Motor neuron (in vitro differentiated cells): ENCODE results near the gene OR2B6. TPM values are rescaled to one million over a fixed set of nuclear protein-coding genes. Genes with fewer than 3 reads are reported as not detected.
"Not testable (repeated sequence)": the region's sequence is repeated elsewhere in the genome, so short reads cannot be mapped to it uniquely, and the experiment has no call there.

Source experiments
- ATAC-seq, 8 experiments: fragments of 200-7000 bp; cut with Tn5 transposase; replicated peaks in 6 of 8; 2 replicates each; pipeline ENCODE4 v1.8.0; 2021; ENCODE audit warnings: mild to moderate bottlenecking in 8 of 8, moderate library complexity in 8 of 8
- H3K27ac ChIP-seq, 2 donors: fragments of 250-450 bp; sonication (Bioruptor Pico); 2 replicates each; pipeline ENCODE4 v1.9.0; 2021; ENCODE audit warnings: antibody characterized with exemption in 2 of 2, mild to moderate bottlenecking in 2 of 2, moderate library complexity in 1 of 2
- H3K4me1 ChIP-seq, 2 donors: fragments of 250-450 bp; sonication (Bioruptor Pico); replicated peaks in 1 of 2; 2 replicates each; pipeline ENCODE4 v1.6.1; 2021; ENCODE audit warnings: antibody characterized with exemption in 2 of 2, mild to moderate bottlenecking in 2 of 2, moderate library complexity in 1 of 2
- H3K4me3 ChIP-seq, 5 donors: fragments of 250-450 bp; sonication (Bioruptor Pico); 2 replicates each; pipeline ENCODE4 v1.9.0; 2021; ENCODE audit warnings: antibody characterized with exemption in 5 of 5, mild to moderate bottlenecking in 5 of 5, moderate library complexity in 4 of 5
- WGBS, 10 experiments: fragments of 450-650 bp; shearing (Covaris generic); methylation state at CpG; one replicate each; pipeline ENCODE4 v1.0.0; 2022; 5-methylcytosine and 5-hydroxymethylcytosine counted together
- in situ Hi-C, 9 experiments: fragments of 400-800 bp; cut with MboI; loops; one replicate each; pipeline ENCODE4 v1.15.0; 2021; ENCODE audit warnings: low sequenced_read_pairs in 9 of 9, low pct_unique_long_range_greater_than_20kb in 2 of 9; ENCODE audit not compliant: unreplicated experiment in 9 of 9
- total RNA-seq, 8 experiments: library from RNA; unstranded; fragments of 300-600 nt; gene quantifications; 2 replicates each; pipeline versions ENCODE4 v1.2.3 to v1.2.4, GENCODE V29; 2022

The OR2B6 gene
- under 1 TPM in 3 of 8 experiments, not detected in 5; 0.29 to 0.81 (median 0.33) TPM for total RNA-seq

DNA sequence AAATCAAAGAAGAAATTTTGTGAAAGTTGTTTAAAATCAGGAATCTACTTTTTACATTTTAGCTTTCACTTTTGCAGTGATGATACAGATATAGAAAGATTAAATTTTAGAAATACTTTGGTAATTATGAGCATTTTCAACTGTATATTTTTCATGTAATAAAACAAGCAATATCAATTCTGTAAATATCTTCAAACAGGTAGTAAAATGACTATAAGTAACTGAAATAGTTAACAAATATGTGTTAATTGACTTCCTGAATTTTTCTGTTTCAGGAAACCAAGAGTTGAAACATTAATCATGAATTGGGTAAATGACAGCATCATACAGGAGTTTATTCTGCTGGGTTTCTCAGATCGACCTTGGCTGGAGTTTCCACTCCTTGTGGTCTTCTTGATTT is at the start of gene OR2B6:
TSS of gene OR2B6 (plus strand) at position 301 of the 400 bp plus-strand sequence. CDS start at position 301, 0 bp downstream.
- Histone ChIP-seq H3K27ac (no peak within 1 kb of the TSS), H3K4me1 (no peaks in the 10 kb centered on the region), H3K4me3 (no peak within 1 kb of the TSS)
- ATAC-seq: no peak
- WGBS, 10 experiments: 17 to 60% (median 54%) methylated on average over 1 of the region's 1 CpG; no CpG with 5 or more reads in 4 of the 10 experiments
- in situ Hi-C loops: no loop called here

DNA sequence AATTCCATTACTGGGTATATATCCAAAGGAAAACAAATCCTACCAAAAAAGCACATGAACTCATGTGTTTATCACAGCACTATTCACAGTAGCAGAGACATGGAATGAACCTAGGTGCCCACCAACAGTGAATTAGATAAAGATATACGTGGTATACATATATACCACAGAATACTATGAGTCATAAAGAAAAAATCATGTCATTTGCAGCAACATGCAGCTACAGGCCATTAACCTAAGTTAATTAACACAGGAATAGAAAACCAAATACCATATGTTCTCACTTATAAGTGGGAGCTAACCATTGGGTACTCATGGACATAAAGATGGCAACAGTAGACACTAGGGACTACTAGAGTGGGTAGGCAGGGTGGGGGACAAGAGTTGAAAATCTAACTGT is 49.0 kb upstream of the OR2B6 start:
- no peak for ATAC-seq
- Histone ChIP-seq H3K27ac (no peak overlapping the region), H3K4me1 (no peaks in the 10 kb centered on the region), H3K4me3 (no peak overlapping the region)
- in situ Hi-C loops: loop anchor here in 1 of 9 experiments (25.0 kb wide), 1 partner anchor 179 kb away; the partner anchor contains the start of gene ZNF165
- WGBS, 10 experiments: 0 to 86% (median 36%) methylated on average over 1 of the region's 1 CpG; no CpG with 5 or more reads in 3 of the 10 experiments

DNA sequence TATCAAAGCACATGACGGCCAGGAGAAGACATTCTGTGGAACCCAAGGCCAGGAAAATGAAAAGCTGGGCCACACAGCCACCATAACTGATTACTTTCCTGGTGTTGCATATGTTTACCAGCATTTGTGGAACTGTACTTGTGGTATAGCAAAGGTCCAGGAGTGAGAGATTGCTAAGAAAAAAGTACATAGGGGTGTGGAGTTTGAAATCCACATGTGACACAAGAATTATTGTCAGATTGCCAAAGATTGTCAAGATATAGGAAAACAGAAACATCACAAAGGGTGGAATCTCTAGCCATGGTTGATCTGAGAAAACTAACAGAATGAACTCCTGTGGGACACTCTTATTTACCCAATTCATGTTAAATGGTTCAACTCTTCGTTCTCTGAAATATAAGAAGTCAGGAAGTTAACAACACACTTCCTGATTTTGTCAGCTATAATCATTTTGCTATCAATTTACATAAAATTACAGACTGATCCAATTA is 45.0 kb upstream of the OR2B6 start, which contains the start of gene OR2B2:
TSS of gene OR2B2 (minus strand) at position 441 of the 491 bp plus-strand sequence. CDS start at position 364, 77 bp downstream.
- peak in 1 of 8 experiments; percentile 38 for ATAC-seq
- in situ Hi-C loops: loop anchor here in 1 of 9 experiments (25.0 kb wide), 1 partner anchor 175 kb away; the partner anchor contains the start of gene ZNF165
- Histone ChIP-seq H3K4me1 (no peaks in the 10 kb centered on the region), H3K27ac (no peak within 1 kb of the TSS), H3K4me3 (no peak within 1 kb of the TSS)
- 25 to 100% (median 64%) methylated on average over 1 to 2 of the region's 2 CpGs for WGBS, 10 experiments

DNA sequence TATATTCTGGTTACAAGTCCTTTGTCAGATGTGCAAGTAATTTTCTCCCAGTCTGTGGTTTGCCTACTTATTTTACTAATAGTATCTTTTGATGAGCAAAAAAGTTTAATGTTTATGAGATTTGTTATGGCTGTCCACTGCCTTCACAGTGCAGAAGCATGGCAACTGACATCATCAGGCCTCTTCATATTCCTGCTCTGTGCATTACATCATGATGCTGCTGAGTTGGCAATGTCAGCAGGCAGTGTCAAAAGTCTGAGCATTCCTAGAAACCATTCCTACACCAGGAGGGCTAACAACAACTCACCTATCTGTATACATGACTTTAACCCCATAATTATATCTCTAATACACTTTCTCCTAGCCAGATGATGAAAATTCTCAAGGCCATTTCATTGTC is 34.1 kb upstream of the OR2B6 start:
- no peak overlapping the region for H3K27ac ChIP-seq
- H3K4me3 ChIP-seq: no peak overlapping the region
- in situ Hi-C loops: loop anchor here in 1 of 9 experiments (25.0 kb wide), 1 partner anchor 164 kb away; the partner anchor contains the start of gene ZNF165
- H3K4me1 ChIP-seq: no peaks in the 10 kb centered on the region
- peak in 3 of 8 experiments; percentile 50 to 92 (median 82) for ATAC-seq

DNA sequence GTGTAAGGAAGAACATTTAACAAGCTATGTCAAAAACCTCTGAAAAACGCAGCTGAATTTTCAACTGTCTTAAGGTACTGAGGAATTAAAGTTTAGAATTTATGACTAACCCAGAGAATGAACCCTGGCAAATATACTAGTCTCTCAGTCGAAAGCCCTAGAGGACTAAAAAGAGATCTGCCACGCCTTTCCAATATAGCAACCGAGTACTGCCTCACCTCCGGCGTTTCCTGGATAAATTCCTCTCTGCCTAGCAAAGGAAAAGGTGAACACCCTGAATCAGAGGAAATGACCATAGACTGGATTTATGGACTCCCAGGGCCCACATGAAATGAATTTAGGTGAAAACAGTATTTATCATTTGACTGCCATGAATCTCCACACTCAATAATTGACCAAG is 32.9 kb upstream of the OR2B6 start:
- in situ Hi-C loops: loop anchor here in 1 of 9 experiments (25.0 kb wide), 1 partner anchor 163 kb away; the partner anchor contains the start of gene ZNF165
- Histone ChIP-seq H3K27ac (no peak overlapping the region), H3K4me1 (no peaks in the 10 kb centered on the region), H3K4me3 (no peak overlapping the region)
- ATAC-seq: no peak
- WGBS, 10 experiments: 38 to 100% (median 58%) methylated on average over 1 to 6 of the region's 6 CpGs; no CpG with 5 or more reads in 1 of the 10 experiments

DNA sequence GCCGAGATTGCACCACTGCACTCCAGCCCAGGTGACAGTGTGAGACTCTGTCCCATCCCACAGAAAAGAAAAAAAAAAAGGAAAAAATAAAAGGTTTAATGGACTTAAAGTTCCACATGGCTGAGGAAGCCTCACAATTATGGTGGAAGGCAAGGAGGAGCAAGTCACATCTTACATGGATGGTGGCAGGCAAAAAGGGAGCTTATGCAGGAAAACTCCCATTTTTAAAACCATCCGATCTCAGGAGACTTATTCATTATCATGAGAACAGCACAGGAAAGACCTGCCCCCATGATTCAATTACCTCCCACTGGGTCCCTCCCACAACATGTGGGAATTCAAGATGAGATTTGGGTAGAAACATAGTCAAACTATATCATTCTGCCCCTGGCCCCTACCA is 29.0 kb upstream of the OR2B6 start:
- H3K27ac ChIP-seq, H3K4me3 ChIP-seq, in situ Hi-C loops, H3K4me1 ChIP-seq, ATAC-seq: not testable (repeated sequence)
- WGBS, 10 experiments: 17 to 100% (median 80%) methylated on average over 1 to 2 of the region's 2 CpGs; no CpG with 5 or more reads in 7 of the 10 experiments

DNA sequence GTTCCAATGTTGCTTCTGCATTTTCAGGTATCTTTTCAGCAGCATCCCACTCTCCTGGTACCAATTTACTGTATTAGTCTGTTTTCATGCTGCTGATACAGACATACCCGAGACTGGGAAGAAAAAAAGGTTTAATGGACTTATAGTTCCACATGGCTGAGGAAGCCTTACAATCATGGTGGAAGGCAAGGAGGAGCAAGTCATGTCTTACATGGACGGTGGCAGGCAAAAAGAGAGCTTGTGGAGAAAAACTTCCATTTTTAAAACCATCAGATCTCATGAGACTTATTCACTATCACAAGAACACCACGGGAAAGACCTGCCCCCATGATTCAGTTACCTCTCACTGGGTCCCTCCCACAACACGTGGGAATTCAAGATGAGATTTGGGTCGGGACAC is 27.1 kb upstream of the OR2B6 start:
- ATAC-seq, in situ Hi-C loops, H3K4me3 ChIP-seq, H3K27ac ChIP-seq, H3K4me1 ChIP-seq: not testable (repeated sequence)
- 0 to 70% (median 33%) methylated on average over 1 to 5 of the region's 5 CpGs; no CpG with 5 or more reads in 1 of the 10 experiments for WGBS, 10 experiments

DNA sequence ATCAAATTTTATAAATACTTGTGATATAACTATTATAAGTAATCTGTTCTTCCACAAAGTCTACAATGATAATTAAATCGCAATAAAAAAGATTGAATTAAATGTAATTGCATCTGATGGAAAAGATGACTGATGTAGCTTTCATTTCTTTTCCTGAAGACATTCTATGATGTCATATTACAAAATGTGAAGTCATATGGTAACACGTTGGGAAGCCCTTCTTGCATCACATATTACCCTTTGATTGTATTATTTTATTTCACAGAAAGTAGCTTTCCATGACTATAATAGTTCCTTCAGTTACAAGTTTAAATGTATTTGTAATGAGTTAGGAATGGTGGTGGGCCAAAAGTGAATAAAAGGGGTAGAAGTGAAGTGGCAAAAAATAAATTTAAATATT is 25.8 kb upstream of the OR2B6 start:
- Histone ChIP-seq H3K27ac (no peak overlapping the region), H3K4me1 (no peaks in the 10 kb centered on the region), H3K4me3 (no peak overlapping the region)
- WGBS, 10 experiments: 5 to 87% (median 58%) methylated on average over 1 to 2 of the region's 2 CpGs
- no peak for ATAC-seq
- in situ Hi-C loops: no loop called here

DNA sequence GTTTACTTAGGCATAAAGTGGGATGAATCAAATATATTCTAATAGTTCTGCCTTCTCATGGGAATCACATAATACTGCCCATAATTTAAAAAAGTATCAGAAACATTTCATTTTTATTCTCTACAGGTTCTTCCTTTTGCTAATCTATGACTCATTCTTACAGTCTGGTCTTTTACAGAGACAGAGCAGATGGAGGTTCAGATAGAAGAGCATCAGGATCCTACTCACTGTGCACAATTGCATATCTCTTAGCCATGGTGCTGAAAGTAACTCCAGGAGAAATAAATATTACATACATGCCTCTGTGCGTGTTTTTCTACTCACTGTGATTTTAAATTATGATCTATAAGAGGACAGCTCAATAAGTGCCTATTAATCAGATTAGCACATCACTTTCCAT is 16.3 kb upstream of the OR2B6 start:
- Histone ChIP-seq H3K4me1 (no peaks in the 10 kb centered on the region), H3K4me3 (no peak overlapping the region), H3K27ac (no peak overlapping the region)
- WGBS, 10 experiments: 0 to 92% (median 59%) methylated on average over 1 of the region's 1 CpG; no CpG with 5 or more reads in 4 of the 10 experiments
- in situ Hi-C loops: no loop called here
- ATAC-seq: peak in 1 of 8 experiments; percentile 33

DNA sequence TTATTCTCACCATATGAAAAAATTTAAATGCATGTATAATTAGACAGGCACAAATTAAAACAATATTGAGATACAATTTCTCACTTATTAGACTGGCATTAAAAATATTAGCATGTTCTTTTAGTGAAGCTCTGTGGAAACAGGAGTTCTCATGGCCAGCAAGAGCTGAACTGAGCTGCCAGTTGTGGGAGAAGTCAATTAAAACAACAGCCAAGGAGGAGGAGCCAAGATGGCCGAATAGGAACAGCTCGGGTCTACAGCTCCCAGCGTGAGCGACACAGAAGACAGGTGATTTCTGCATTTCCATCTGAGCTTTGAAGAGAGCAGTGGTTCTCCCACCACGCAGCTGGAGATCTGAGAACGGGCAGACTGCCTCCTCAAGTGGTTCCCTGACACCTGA is 14.0 kb upstream of the OR2B6 start:
- WGBS, 10 experiments: 38 to 69% (median 50%) methylated on average over 2 to 5 of the region's 6 CpGs; no CpG with 5 or more reads in 6 of the 10 experiments
- in situ Hi-C loops, H3K27ac ChIP-seq, ATAC-seq, H3K4me3 ChIP-seq, H3K4me1 ChIP-seq: not testable (repeated sequence)

DNA sequence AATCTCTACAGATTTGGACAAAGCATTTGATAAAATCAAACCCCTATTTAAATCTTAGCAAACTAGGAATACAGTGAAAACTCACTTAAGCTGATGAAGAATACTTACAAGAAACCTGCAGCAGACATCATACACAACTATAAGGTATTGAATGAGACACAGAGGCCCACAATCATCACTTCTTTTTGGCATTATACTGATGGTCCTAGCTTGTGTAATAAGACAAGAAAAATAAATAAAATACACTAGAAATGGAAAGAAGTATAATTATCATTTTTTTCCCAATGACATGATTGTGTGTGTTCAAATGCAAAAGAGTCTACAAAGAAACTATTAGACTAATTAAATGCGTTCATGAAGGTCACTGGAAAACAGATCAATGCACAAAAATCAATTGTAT is 8.8 kb upstream of the OR2B6 start:
- Histone ChIP-seq H3K4me1 (no peaks in the 10 kb centered on the region), H3K27ac (no peak overlapping the region), H3K4me3 (no peak overlapping the region)
- ATAC-seq: no peak
- in situ Hi-C loops: no loop called here
- WGBS, 10 experiments: 0 to 100% (median 43%) methylated on average over 1 of the region's 1 CpG; no CpG with 5 or more reads in 1 of the 10 experiments

DNA sequence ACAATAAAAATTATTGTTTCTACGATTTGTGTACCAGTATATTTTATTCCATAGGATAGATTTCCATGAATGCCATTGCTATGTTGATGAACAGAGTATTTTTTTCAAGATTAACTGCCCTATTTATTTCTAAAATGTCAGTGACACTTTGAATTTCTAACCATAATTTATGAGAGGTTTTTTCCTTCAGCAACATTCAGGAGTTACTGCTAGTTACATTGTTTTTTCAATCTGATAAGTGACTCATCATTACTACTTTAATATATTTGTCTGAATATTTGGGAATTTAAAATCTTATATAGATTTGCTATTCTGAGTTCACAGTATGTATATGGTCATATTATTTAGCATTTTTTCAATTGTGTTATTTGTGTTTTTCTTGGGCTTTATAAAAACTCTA is 6.0 kb upstream of the OR2B6 start:
- WGBS, 10 experiments: 0 to 53% (median 21%) methylated on average over 1 of the region's 1 CpG
- Histone ChIP-seq H3K4me1 (no peaks in the 10 kb centered on the region), H3K4me3 (no peak overlapping the region), H3K27ac (no peak overlapping the region)
- in situ Hi-C loops: no loop called here
- no peak for ATAC-seq

DNA sequence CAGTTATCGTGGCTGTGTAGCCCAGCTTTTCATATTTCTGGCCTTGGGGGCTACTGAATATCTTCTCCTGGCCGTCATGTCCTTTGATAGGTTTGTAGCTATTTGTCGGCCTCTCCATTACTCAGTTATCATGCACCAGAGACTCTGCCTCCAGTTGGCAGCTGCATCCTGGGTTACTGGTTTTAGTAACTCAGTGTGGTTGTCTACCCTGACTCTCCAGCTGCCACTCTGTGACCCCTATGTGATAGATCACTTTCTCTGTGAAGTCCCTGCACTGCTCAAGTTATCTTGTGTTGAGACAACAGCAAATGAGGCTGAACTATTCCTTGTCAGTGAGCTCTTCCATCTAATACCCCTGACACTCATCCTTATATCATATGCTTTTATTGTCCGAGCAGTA is 475 bp downstream of the OR2B6 start:
- no peak overlapping the region for H3K4me3 ChIP-seq
- H3K27ac ChIP-seq: no peak overlapping the region
- H3K4me1 ChIP-seq: no peaks in the 10 kb centered on the region
- in situ Hi-C loops: no loop called here
- WGBS, 10 experiments: 5 to 92% (median 65%) methylated on average over 1 to 4 of the region's 4 CpGs
- ATAC-seq: no peak

DNA sequence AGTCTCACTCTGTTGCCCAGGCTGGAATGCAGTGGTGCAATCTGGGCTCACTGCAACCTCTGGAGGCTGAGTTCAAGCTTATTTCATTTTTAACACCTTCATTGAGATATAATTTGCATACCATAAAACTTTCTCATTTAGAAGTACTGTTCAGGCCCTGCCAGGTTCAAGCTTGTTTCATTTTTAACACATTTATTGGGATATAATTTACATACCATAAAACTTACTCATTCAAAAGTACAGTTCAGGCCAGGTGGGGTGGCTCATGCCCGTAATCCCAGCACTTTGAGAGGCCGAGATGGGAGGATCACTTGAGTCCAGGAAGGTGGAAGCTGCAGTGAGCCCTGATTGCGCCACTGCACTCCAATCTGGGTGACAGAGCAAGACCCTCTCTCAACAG is 5.5 kb downstream of the OR2B6 start:
- H3K27ac ChIP-seq: no peak overlapping the region
- ATAC-seq: no peak
- no peaks in the 10 kb centered on the region for H3K4me1 ChIP-seq
- 20 to 80% (median 49%) methylated on average over 1 to 3 of the region's 3 CpGs; no CpG with 5 or more reads in 3 of the 10 experiments for WGBS, 10 experiments
- no peak overlapping the region for H3K4me3 ChIP-seq
- in situ Hi-C loops: no loop called here
